DND-41 (cell line): ENCODE results near the gene ETAA1.

ENCODE experiments used
- CTCF ChIP-seq: IDR thresholded peaks from 2 replicates; pipeline ENCODE4 v1.5.1; 2012; ENCODE audit warnings: borderline replicate concordance, low read length, moderate library complexity, mild to moderate bottlenecking; ENCODE audit not compliant: poor library complexity, severe bottlenecking; ENCODE audit errors: extremely low read depth
- EZH2 ChIP-seq: IDR thresholded peaks from 3 replicates; pipeline ENCODE4 v1.6.1; 2012; ENCODE audit warnings: borderline replicate concordance, low read depth, mild to moderate bottlenecking, moderate library complexity, low read length, inconsistent platforms; ENCODE audit not compliant: severe bottlenecking

GRCh38 chr2:67451086-67451832, 54.1 kb downstream of the ETAA1 start:
- TF ChIP-seq CTCF = no peak
- TF ChIP-seq EZH2 = no peak
